HG02798 (cell line): ENCODE data around the gene FGL2.
"Not testable (repeated sequence)": the region's sequence is repeated elsewhere in the genome, so short reads cannot be mapped to it uniquely, and the experiment has no call there.

Experiments
- ATAC-seq: cut with Tn5 transposase; IDR thresholded peaks from one replicate; pipeline ENCODE4 v1.9.1; 2021; ENCODE audit warnings: mild to moderate bottlenecking; ENCODE audit not compliant: unreplicated experiment, poor library complexity

The FGL2 gene

GRCh38 chr7:77199013-77199966 is at the start of gene FGL2:
Gene FGL2, minus strand, starts transcription at chr7:77199819. Its CDS starts 26 bp downstream, at chr7:77199793.
- ATAC-seq, result no peak

GRCh38 chr7:77248154-77248553 is 48.5 kb upstream of the FGL2 start:
- ATAC-seq, result no peak

- peak; percentile 83 for ATAC-seq
Measured at GRCh38 chr7:77247206-77247850, 47.7 kb upstream of the FGL2 start.

- ATAC-seq, result no peak
Measured at GRCh38 chr7:77246026-77246640, 46.5 kb upstream of the FGL2 start.

GRCh38 chr7:77245015-77245755 is 45.6 kb upstream of the FGL2 start:
- ATAC-seq, result no peak

GRCh38 chr7:77244222-77244934 is 44.8 kb upstream of the FGL2 start:
- ATAC-seq, result no peak

- no peak for ATAC-seq
Measured at GRCh38 chr7:77242554-77242953, 42.9 kb upstream of the FGL2 start.

GRCh38 chr7:77242068-77242467 is 42.4 kb upstream of the FGL2 start:
- no peak for ATAC-seq

- ATAC-seq, result no peak
Measured at GRCh38 chr7:77239471-77239870, 39.9 kb upstream of the FGL2 start.

- ATAC-seq, result no peak
Measured at GRCh38 chr7:77238703-77239136, 39.1 kb upstream of the FGL2 start.

- no peak for ATAC-seq
Measured at GRCh38 chr7:77235276-77235675, 35.7 kb upstream of the FGL2 start.

- no peak for ATAC-seq
Measured at GRCh38 chr7:77232467-77232866, 32.8 kb upstream of the FGL2 start.

GRCh38 chr7:77228795-77229194 is 29.2 kb upstream of the FGL2 start:
- not testable (repeated sequence) for ATAC-seq

GRCh38 chr7:77226357-77226839 is 26.8 kb upstream of the FGL2 start:
- no peak for ATAC-seq

- no peak for ATAC-seq
Measured at GRCh38 chr7:77223261-77223660, 23.6 kb upstream of the FGL2 start.

GRCh38 chr7:77222819-77223218 is 23.2 kb upstream of the FGL2 start:
- ATAC-seq, result no peak

GRCh38 chr7:77222065-77222464 is 22.4 kb upstream of the FGL2 start:
- no peak for ATAC-seq

GRCh38 chr7:77219701-77220331 is 20.2 kb upstream of the FGL2 start:
- not testable (repeated sequence) for ATAC-seq
